Measurements from ENCODE around the gene PRKAR1A. TPM values are rescaled to one million over a fixed set of nuclear protein-coding genes. Genes with fewer than 3 reads are reported as not detected.

PRKAR1A gene
- total RNA-seq, 5 donors from 2014 or later (not counting 1 experiment from before 2014, with no cell fraction given) = 128 to 175 (median 162) TPM

DNA sequence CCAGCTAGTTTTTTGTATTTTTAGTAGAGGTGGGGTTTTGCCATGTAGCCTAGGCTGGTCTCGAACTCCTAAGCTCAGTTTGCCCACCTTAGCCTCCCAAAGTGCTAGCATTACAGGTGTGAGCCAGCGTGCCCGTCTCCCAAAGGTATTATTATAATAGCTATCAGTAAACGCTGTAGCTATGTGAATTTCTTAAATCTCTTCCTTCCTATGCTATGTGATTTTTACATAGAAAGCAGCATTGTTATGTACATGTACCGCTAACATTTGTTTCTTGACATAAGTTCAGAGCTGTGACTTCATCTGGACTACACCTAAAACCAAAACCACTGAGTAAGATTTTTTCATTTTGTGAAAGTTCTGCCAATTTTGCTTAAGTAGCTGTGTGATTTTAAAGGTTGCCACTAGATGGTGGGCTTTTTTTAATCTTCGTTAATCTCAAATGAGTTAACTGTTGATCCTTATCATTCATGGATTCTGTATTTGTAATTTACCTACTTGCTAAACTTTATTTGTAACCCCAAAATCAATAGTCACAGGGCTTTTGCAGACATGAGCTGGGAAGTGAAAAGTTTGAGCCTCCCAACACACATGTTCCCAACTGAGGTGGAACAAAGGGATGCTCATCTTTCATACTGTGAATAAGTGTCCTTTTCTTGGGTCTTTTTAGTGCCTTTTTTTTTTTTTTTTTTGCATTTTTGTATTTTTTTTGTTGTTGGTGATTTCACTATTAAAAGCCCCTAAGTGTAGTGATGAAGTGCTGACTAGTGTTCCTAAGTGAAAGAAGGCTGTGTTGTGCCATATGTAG lies 21.9 kb downstream of the PRKAR1A start:
- no peak overlapping the region for H3K27ac Mint-ChIP-seq
- no peak for ATAC-seq (replicated peaks in 1 of 4)
- H3K4me3 Mint-ChIP-seq = no peak overlapping the region
- H3K27me3 Mint-ChIP-seq = no peaks in the 10 kb centered on the region
- Histone ChIP-seq H3K36me3 (ENCODE audit: control insufficient read depth in 2 of 2, extremely low read depth in 1 of 2, insufficient read depth in 1 of 2, low read length in 1 of 2) (peaks cover 9 to 68% of the 10 kb centered on the region in 2 donors), H3K27me3 (replicated peaks in 1 of 2; ENCODE audit: control insufficient read depth in 2 of 2, extremely low read depth in 1 of 2, insufficient read depth in 2 of 2, low read length in 1 of 2) (no peaks in the 10 kb centered on the region), H3K27ac (ENCODE audit: low read length) (no peak overlapping the region), H3K9me3 (no peaks in the 10 kb centered on the region), H3K4me1 (ENCODE audit: control insufficient read depth in 1 of 2, extremely low read depth in 1 of 2, insufficient read depth in 2 of 2, low read length in 2 of 2) (no peaks in the 10 kb centered on the region), H3K4me3 (ENCODE audit: control insufficient read depth in 1 of 2, extremely low read depth in 1 of 2, low read length in 1 of 2) (no peak overlapping the region)
- H3K4me1 Mint-ChIP-seq = peaks cover 0 to 3% (median 0%) of the 10 kb centered on the region in 3 donors
- H3K36me3 Mint-ChIP-seq = peaks cover 57% of the 10 kb centered on the region
- no CpG with 5 or more reads among the region's 6 CpGs for WGBS (ENCODE audit: insufficient coverage)
- no peaks in the 10 kb centered on the region for H3K9me3 Mint-ChIP-seq
- ChIA-PET CTCF (no interaction called here), POLR2A (no interaction called here)
- DNase-seq = no peak

DNA sequence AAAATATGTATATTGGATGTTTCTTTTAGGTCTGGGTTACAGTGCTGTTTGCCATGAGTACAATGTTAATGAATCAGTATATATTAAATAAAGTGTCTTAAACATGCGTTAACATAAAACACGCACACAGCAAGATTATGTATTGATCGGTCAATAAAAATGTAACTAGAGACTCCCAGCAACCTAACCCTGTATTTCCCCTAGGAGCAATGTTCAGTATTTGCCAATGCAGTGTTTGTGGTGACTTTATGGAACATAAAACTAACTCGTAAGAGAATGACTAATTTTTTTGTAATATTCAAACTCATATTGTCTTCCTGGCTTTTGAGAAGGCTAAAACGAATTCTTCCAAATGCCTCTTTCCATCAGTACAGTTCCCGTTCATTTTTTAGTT lies 22.5 kb downstream of the PRKAR1A start:
- CTCF ChIA-PET = no interaction called here
- WGBS (ENCODE audit: insufficient coverage) = no CpG with 5 or more reads among the region's 6 CpGs
- peaks cover 9 to 63% of the 10 kb centered on the region in 2 donors for H3K36me3 ChIP-seq (ENCODE audit: control insufficient read depth in 2 of 2, extremely low read depth in 1 of 2, insufficient read depth in 1 of 2, low read length in 1 of 2)
- no peaks in the 10 kb centered on the region for H3K4me1 ChIP-seq (ENCODE audit: control insufficient read depth in 1 of 2, extremely low read depth in 1 of 2, insufficient read depth in 2 of 2, low read length in 2 of 2)
- Mint-ChIP-seq H3K4me1 (peaks cover 0 to 4% (median 3%) of the 10 kb centered on the region in 3 donors), H3K9me3 (no peaks in the 10 kb centered on the region), H3K36me3 (peaks cover 57% of the 10 kb centered on the region), H3K27ac (peak overlapping the region in 1 of 2 donors; percentile 39), H3K27me3 (no peaks in the 10 kb centered on the region), H3K4me3 (no peak overlapping the region)
- no peak overlapping the region for H3K4me3 ChIP-seq (ENCODE audit: control insufficient read depth in 1 of 2, extremely low read depth in 1 of 2, low read length in 1 of 2)
- no peak for DNase-seq
- no peaks in the 10 kb centered on the region for H3K27me3 ChIP-seq (replicated peaks in 1 of 2; ENCODE audit: control insufficient read depth in 2 of 2, extremely low read depth in 1 of 2, insufficient read depth in 2 of 2, low read length in 1 of 2)
- POLR2A ChIA-PET = no interaction called here
- no peak for ATAC-seq (replicated peaks in 1 of 4)
- H3K27ac ChIP-seq (ENCODE audit: low read length) = no peak overlapping the region
- no peaks in the 10 kb centered on the region for H3K9me3 ChIP-seq

DNA sequence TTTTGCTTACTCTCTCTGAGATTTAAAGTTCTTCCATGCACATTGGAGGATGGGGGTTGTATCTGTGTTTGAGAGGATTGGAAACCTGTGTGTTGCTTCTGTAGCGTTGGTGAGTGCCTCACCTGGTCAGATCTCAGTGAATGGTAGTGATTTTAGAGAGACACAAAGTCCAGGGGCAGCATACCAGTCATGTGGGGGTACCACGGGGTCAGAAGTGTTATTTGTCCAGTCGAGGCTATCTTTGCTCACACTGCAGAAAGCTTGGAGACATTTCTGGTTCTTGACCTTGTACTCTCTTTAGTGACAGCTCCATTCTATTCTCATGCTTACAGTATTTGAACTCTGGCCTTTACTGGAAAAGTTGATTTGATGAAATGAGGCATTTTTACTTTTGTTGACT lies 23.7 kb downstream of the PRKAR1A start:
- Mint-ChIP-seq H3K36me3 (peaks cover 55% of the 10 kb centered on the region), H3K27ac (no peak overlapping the region), H3K4me3 (no peak overlapping the region), H3K4me1 (peaks cover 0 to 4% (median 3%) of the 10 kb centered on the region in 3 donors), H3K9me3 (no peaks in the 10 kb centered on the region), H3K27me3 (no peaks in the 10 kb centered on the region)
- Histone ChIP-seq H3K4me1 (ENCODE audit: control insufficient read depth in 1 of 2, extremely low read depth in 1 of 2, insufficient read depth in 2 of 2, low read length in 2 of 2) (no peaks in the 10 kb centered on the region), H3K36me3 (ENCODE audit: control insufficient read depth in 2 of 2, extremely low read depth in 1 of 2, insufficient read depth in 1 of 2, low read length in 1 of 2) (peaks cover 9 to 57% of the 10 kb centered on the region in 2 donors), H3K4me3 (ENCODE audit: control insufficient read depth in 1 of 2, extremely low read depth in 1 of 2, low read length in 1 of 2) (no peak overlapping the region), H3K9me3 (no peaks in the 10 kb centered on the region), H3K27ac (ENCODE audit: low read length) (no peak overlapping the region), H3K27me3 (replicated peaks in 1 of 2; ENCODE audit: control insufficient read depth in 2 of 2, extremely low read depth in 1 of 2, insufficient read depth in 2 of 2, low read length in 1 of 2) (no peaks in the 10 kb centered on the region)
- POLR2A ChIA-PET = interaction anchor here in 1 of 2 donors (0.7 kb wide), 1 partner anchor 221 kb away, joined by 3 read pairs; no protein-coding TSS in a partner anchor
- ATAC-seq (replicated peaks in 1 of 4) = no peak
- WGBS (ENCODE audit: insufficient coverage) = 96% methylated on average over 3 of the region's 3 CpGs
- DNase-seq = no peak
- CTCF ChIA-PET = no interaction called here

- Mint-ChIP-seq H3K27me3 (no peaks in the 10 kb centered on the region), H3K4me3 (no peak overlapping the region), H3K4me1 (peaks cover 0 to 6% (median 4%) of the 10 kb centered on the region in 3 donors), H3K36me3 (peaks cover 56% of the 10 kb centered on the region), H3K9me3 (no peaks in the 10 kb centered on the region), H3K27ac (no peak overlapping the region)
- H3K27ac ChIP-seq (ENCODE audit: low read length) = no peak overlapping the region
- ATAC-seq (replicated peaks in 1 of 4) (peak in 1 of 4 experiments; percentile 29), DNase-seq (peak in 1 of 35 experiments; percentile 4)
- no peaks in the 10 kb centered on the region for H3K27me3 ChIP-seq (replicated peaks in 1 of 2; ENCODE audit: control insufficient read depth in 2 of 2, extremely low read depth in 1 of 2, insufficient read depth in 2 of 2, low read length in 1 of 2)
- WGBS (ENCODE audit: insufficient coverage) = 70% methylated on average over 11 of the region's 20 CpGs
- peaks cover 6 to 32% of the 10 kb centered on the region in 2 donors for H3K36me3 ChIP-seq (ENCODE audit: control insufficient read depth in 2 of 2, extremely low read depth in 1 of 2, insufficient read depth in 1 of 2, low read length in 1 of 2)
- H3K9me3 ChIP-seq = no peaks in the 10 kb centered on the region
- CTCF ChIA-PET = no interaction called here
- H3K4me3 ChIP-seq (ENCODE audit: control insufficient read depth in 1 of 2, extremely low read depth in 1 of 2, low read length in 1 of 2) = no peak overlapping the region
- POLR2A ChIA-PET = no interaction called here
- no peaks in the 10 kb centered on the region for H3K4me1 ChIP-seq (ENCODE audit: control insufficient read depth in 1 of 2, extremely low read depth in 1 of 2, insufficient read depth in 2 of 2, low read length in 2 of 2)
Measured at GRCh38 chr17:68539548-68540467, 27.6 kb downstream of the PRKAR1A start.

- peaks cover 6 to 22% of the 10 kb centered on the region in 2 donors for H3K36me3 ChIP-seq (ENCODE audit: control insufficient read depth in 2 of 2, extremely low read depth in 1 of 2, insufficient read depth in 1 of 2, low read length in 1 of 2)
- DNase-seq = no peak
- no CpG with 5 or more reads among the region's 8 CpGs for WGBS (ENCODE audit: insufficient coverage)
- CTCF ChIA-PET = interaction anchor here in 1 of 2 donors (0.6 kb wide), 1 partner anchor 19 kb away, joined by 6 read pairs; no protein-coding TSS in a partner anchor
- no peaks in the 10 kb centered on the region for H3K4me1 ChIP-seq (ENCODE audit: control insufficient read depth in 1 of 2, extremely low read depth in 1 of 2, insufficient read depth in 2 of 2, low read length in 2 of 2)
- no peak for ATAC-seq (replicated peaks in 1 of 4)
- H3K4me3 ChIP-seq (ENCODE audit: control insufficient read depth in 1 of 2, extremely low read depth in 1 of 2, low read length in 1 of 2) = no peak overlapping the region
- H3K36me3 Mint-ChIP-seq = peaks cover 47% of the 10 kb centered on the region
- no peak overlapping the region for H3K27ac ChIP-seq (ENCODE audit: low read length)
- H3K27me3 Mint-ChIP-seq = no peaks in the 10 kb centered on the region
- POLR2A ChIA-PET = interaction anchor here in 1 of 2 donors (0.5 kb wide), 1 partner anchor 101 kb away, joined by 4 read pairs; no protein-coding TSS in a partner anchor
- H3K9me3 ChIP-seq = no peaks in the 10 kb centered on the region
- no peak overlapping the region for H3K27ac Mint-ChIP-seq
- H3K27me3 ChIP-seq (replicated peaks in 1 of 2; ENCODE audit: control insufficient read depth in 2 of 2, extremely low read depth in 1 of 2, insufficient read depth in 2 of 2, low read length in 1 of 2) = no peaks in the 10 kb centered on the region
- H3K4me3 Mint-ChIP-seq = no peak overlapping the region
- H3K9me3 Mint-ChIP-seq = no peaks in the 10 kb centered on the region
- peaks cover 0 to 6% (median 4%) of the 10 kb centered on the region in 3 donors for H3K4me1 Mint-ChIP-seq
Measured at GRCh38 chr17:68540981-68541380, 28.8 kb downstream of the PRKAR1A start.

DNA sequence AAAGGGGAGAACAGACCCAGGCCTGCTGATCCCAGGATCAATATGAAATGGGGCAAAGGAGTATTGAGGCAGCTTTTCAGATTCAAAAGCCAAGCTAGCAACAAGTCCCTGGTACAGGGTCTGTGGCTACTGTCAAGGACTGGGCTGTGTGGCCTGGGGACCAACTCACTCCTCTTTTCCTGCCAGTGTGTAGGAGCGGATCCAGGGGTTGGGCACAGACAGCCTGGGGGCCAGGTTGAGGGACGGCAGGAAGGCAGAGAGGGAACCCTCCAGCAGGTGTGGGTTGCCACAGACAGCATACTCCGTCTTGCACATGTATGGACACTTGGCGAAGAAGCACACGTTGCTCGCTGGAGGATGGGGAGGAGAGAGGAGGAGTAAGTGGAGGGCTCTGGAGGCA lies 29.6 kb downstream of the PRKAR1A start:
- no peaks in the 10 kb centered on the region for H3K27me3 Mint-ChIP-seq
- no peak for ATAC-seq (replicated peaks in 1 of 4)
- H3K4me3 ChIP-seq (ENCODE audit: control insufficient read depth in 1 of 2, extremely low read depth in 1 of 2, low read length in 1 of 2) = no peak overlapping the region
- H3K27ac ChIP-seq (ENCODE audit: low read length) = no peak overlapping the region
- H3K4me1 ChIP-seq (ENCODE audit: control insufficient read depth in 1 of 2, extremely low read depth in 1 of 2, insufficient read depth in 2 of 2, low read length in 2 of 2) = no peaks in the 10 kb centered on the region
- H3K36me3 ChIP-seq (ENCODE audit: control insufficient read depth in 2 of 2, extremely low read depth in 1 of 2, insufficient read depth in 1 of 2, low read length in 1 of 2) = peaks cover 6 to 17% of the 10 kb centered on the region in 2 donors
- ChIA-PET CTCF (no interaction called here), POLR2A (no interaction called here)
- H3K4me3 Mint-ChIP-seq = no peak overlapping the region
- no peak overlapping the region for H3K27ac Mint-ChIP-seq
- no peaks in the 10 kb centered on the region for H3K9me3 ChIP-seq
- H3K9me3 Mint-ChIP-seq = peaks cover 0 to 2% (median 2%) of the 10 kb centered on the region in 3 donors
- H3K36me3 Mint-ChIP-seq = peaks cover 40% of the 10 kb centered on the region
- 89% methylated on average over 6 of the region's 6 CpGs for WGBS (ENCODE audit: insufficient coverage)
- H3K4me1 Mint-ChIP-seq = peaks cover 0 to 6% (median 4%) of the 10 kb centered on the region in 3 donors
- no peak for DNase-seq
- no peaks in the 10 kb centered on the region for H3K27me3 ChIP-seq (replicated peaks in 1 of 2; ENCODE audit: control insufficient read depth in 2 of 2, extremely low read depth in 1 of 2, insufficient read depth in 2 of 2, low read length in 1 of 2)

Data from T-cell (primary cell).